Inflammatory macrophage treated with lipopolysaccharide for 4 hours (primary cell): Measurements from ENCODE around the gene NPAS2.

Experiments used
- DNase-seq: peaks from one replicate; pipeline ENCODE4 v3.0.0-alpha.2; 2020

NPAS2 gene

GRCh38 chr2:100799686-100800085 is 20.3 kb upstream of the NPAS2 start:
- DNase-seq = no peak

GRCh38 chr2:100800915-100801314 is 19.0 kb upstream of the NPAS2 start:
- no peak for DNase-seq

- no peak for DNase-seq
Measured at GRCh38 chr2:100801402-100801801, 18.5 kb upstream of the NPAS2 start.

- no peak for DNase-seq
Measured at GRCh38 chr2:100802066-100802465, 17.9 kb upstream of the NPAS2 start.

- DNase-seq = no peak
Measured at GRCh38 chr2:100803334-100803733, 16.6 kb upstream of the NPAS2 start.

GRCh38 chr2:100806550-100806949 is 13.4 kb upstream of the NPAS2 start:
- no peak for DNase-seq

GRCh38 chr2:100807707-100808106 is 12.2 kb upstream of the NPAS2 start:
- DNase-seq = no peak

GRCh38 chr2:100808582-100808981 is 11.4 kb upstream of the NPAS2 start:
- DNase-seq = no peak

GRCh38 chr2:100809506-100809905 is 10.4 kb upstream of the NPAS2 start:
- DNase-seq = no peak

- no peak for DNase-seq
Measured at GRCh38 chr2:100810603-100811145, 9.3 kb upstream of the NPAS2 start.

- DNase-seq = no peak
Measured at GRCh38 chr2:100812116-100812515, 7.8 kb upstream of the NPAS2 start.

- DNase-seq = no peak
Measured at GRCh38 chr2:100812573-100812972, 7.4 kb upstream of the NPAS2 start.

GRCh38 chr2:100813527-100813926 is 6.4 kb upstream of the NPAS2 start:
- DNase-seq = peak; percentile 29

GRCh38 chr2:100814043-100814442 is 5.9 kb upstream of the NPAS2 start:
- no peak for DNase-seq

GRCh38 chr2:100814453-100814852 is 5.5 kb upstream of the NPAS2 start:
- no peak for DNase-seq

- no peak for DNase-seq
Measured at GRCh38 chr2:100817388-100817985, 2.5 kb upstream of the NPAS2 start.

- DNase-seq = no peak
Measured at GRCh38 chr2:100818003-100818605, 1.8 kb upstream of the NPAS2 start.

- DNase-seq = peak; percentile 14
Measured at GRCh38 chr2:100818606-100819369, 1.2 kb upstream of the NPAS2 start.

- DNase-seq = no peak
Measured at GRCh38 chr2:100820273-100820522, 259 bp downstream of the NPAS2 start.

- DNase-seq = peak; percentile 26
Measured at GRCh38 chr2:100820523-100821254, 750 bp downstream of the NPAS2 start.

- DNase-seq = no peak
Measured at GRCh38 chr2:100821255-100821910, 1.4 kb downstream of the NPAS2 start.

GRCh38 chr2:100821911-100822265 is 1.9 kb downstream of the NPAS2 start:
- DNase-seq = no peak

GRCh38 chr2:100822587-100823248 is 2.8 kb downstream of the NPAS2 start:
- no peak for DNase-seq
